Stimulated activated naive CD8-positive, alpha-beta T cell treated with anti-CD3 and anti-CD28 coated beads, Interleukin-15, Interleukin-2, amounts not matched to agents 100 ng/mL and 50 ng/mL, for 24 hours (primary cell): ENCODE results near the gene URAD.

ENCODE experiments used
- H3K27ac Mint-ChIP-seq: one replicate; pipeline ENCODE4 v1.8.0; 2021; ENCODE audit warnings: mild to moderate bottlenecking, mixed read lengths
- H3K27me3 Mint-ChIP-seq: one replicate; pipeline ENCODE4 v1.8.0; 2021; ENCODE audit warnings: mixed read lengths
- H3K36me3 Mint-ChIP-seq: one replicate; pipeline ENCODE4 v1.8.0; 2021; ENCODE audit warnings: low read depth, mixed read lengths
- H3K4me1 Mint-ChIP-seq: one replicate; pipeline ENCODE4 v1.8.0; 2021; ENCODE audit warnings: low read depth, mixed read lengths
- H3K4me3 Mint-ChIP-seq: one replicate; pipeline ENCODE4 v1.8.0; 2021; ENCODE audit warnings: mild to moderate bottlenecking, mixed read lengths
- H3K9me3 Mint-ChIP-seq: one replicate; pipeline ENCODE4 v1.8.0; 2021; ENCODE audit warnings: mixed read lengths

URAD gene

GRCh38 chr13:27961227-27962085, 27.0 kb downstream of the URAD start:
- H3K36me3 Mint-ChIP-seq = no peaks in the 10 kb centered on the region
- no peaks in the 10 kb centered on the region for H3K9me3 Mint-ChIP-seq
- no peak overlapping the region for H3K4me3 Mint-ChIP-seq
- H3K4me1 Mint-ChIP-seq = peaks cover 4% of the 10 kb centered on the region
- H3K27ac Mint-ChIP-seq = no peak overlapping the region
- peaks cover 76% of the 10 kb centered on the region for H3K27me3 Mint-ChIP-seq

GRCh38 chr13:27960362-27961226, 27.9 kb downstream of the URAD start:
- H3K4me3 Mint-ChIP-seq = no peak overlapping the region
- no peaks in the 10 kb centered on the region for H3K36me3 Mint-ChIP-seq
- peaks cover 76% of the 10 kb centered on the region for H3K27me3 Mint-ChIP-seq
- H3K4me1 Mint-ChIP-seq = peaks cover 4% of the 10 kb centered on the region
- H3K27ac Mint-ChIP-seq = no peak overlapping the region
- H3K9me3 Mint-ChIP-seq = no peaks in the 10 kb centered on the region

GRCh38 chr13:27959976-27960361, 28.5 kb downstream of the URAD start:
- Mint-ChIP-seq H3K9me3 (no peaks in the 10 kb centered on the region), H3K36me3 (no peaks in the 10 kb centered on the region), H3K27me3 (peaks cover 76% of the 10 kb centered on the region), H3K4me1 (peaks cover 6% of the 10 kb centered on the region), H3K27ac (no peak overlapping the region), H3K4me3 (no peak overlapping the region)

- H3K9me3 Mint-ChIP-seq = no peaks in the 10 kb centered on the region
- H3K27me3 Mint-ChIP-seq = peaks cover 78% of the 10 kb centered on the region
- H3K27ac Mint-ChIP-seq = no peak overlapping the region
- no peak overlapping the region for H3K4me3 Mint-ChIP-seq
- H3K36me3 Mint-ChIP-seq = no peaks in the 10 kb centered on the region
- H3K4me1 Mint-ChIP-seq = peaks cover 23% of the 10 kb centered on the region
Observed at GRCh38 chr13:27956576-27957300, 31.8 kb downstream of the URAD start.

GRCh38 chr13:27955014-27955591, 33.4 kb downstream of the URAD start:
- Mint-ChIP-seq H3K36me3 (no peaks in the 10 kb centered on the region), H3K9me3 (peaks cover under 1% of the 10 kb centered on the region), H3K4me3 (peak overlapping the region; percentile 41)

GRCh38 chr13:27954406-27954851, 34.1 kb downstream of the URAD start:
- Mint-ChIP-seq H3K9me3 (peaks cover 4% of the 10 kb centered on the region), H3K27ac (no peak overlapping the region), H3K27me3 (peaks cover 80% of the 10 kb centered on the region), H3K4me1 (peaks cover 19% of the 10 kb centered on the region), H3K36me3 (no peaks in the 10 kb centered on the region), H3K4me3 (peak overlapping the region; percentile 76)

More at GRCh38 chr13:27955014-27955591, 33.4 kb downstream of the URAD start:
- peaks cover 81% of the 10 kb centered on the region for H3K27me3 Mint-ChIP-seq
- H3K4me1 Mint-ChIP-seq = peaks cover 22% of the 10 kb centered on the region
- no peak overlapping the region for H3K27ac Mint-ChIP-seq

- H3K9me3 Mint-ChIP-seq = peaks cover 4% of the 10 kb centered on the region
- H3K36me3 Mint-ChIP-seq = no peaks in the 10 kb centered on the region
- peaks cover 19% of the 10 kb centered on the region for H3K4me1 Mint-ChIP-seq
- H3K27me3 Mint-ChIP-seq = peaks cover 79% of the 10 kb centered on the region
- H3K27ac Mint-ChIP-seq = no peak overlapping the region
- peak overlapping the region; percentile 76 for H3K4me3 Mint-ChIP-seq
Observed at GRCh38 chr13:27953676-27954405, 34.7 kb downstream of the URAD start.

GRCh38 chr13:27952876-27953675, 35.4 kb downstream of the URAD start:
- Mint-ChIP-seq H3K36me3 (no peaks in the 10 kb centered on the region), H3K9me3 (peaks cover 6% of the 10 kb centered on the region), H3K4me3 (peak overlapping the region; percentile 52), H3K27me3 (peaks cover 77% of the 10 kb centered on the region), H3K4me1 (peaks cover 19% of the 10 kb centered on the region), H3K27ac (no peak overlapping the region)

GRCh38 chr13:27942972-27943371, 45.5 kb downstream of the URAD start:
- Mint-ChIP-seq H3K27ac (no peak overlapping the region), H3K4me3 (no peak overlapping the region), H3K9me3 (peaks cover 8% of the 10 kb centered on the region), H3K36me3 (no peaks in the 10 kb centered on the region), H3K27me3 (peaks cover 34% of the 10 kb centered on the region), H3K4me1 (no peaks in the 10 kb centered on the region)

GRCh38 chr13:27933580-27934328, 54.7 kb downstream of the URAD start:
- no peaks in the 10 kb centered on the region for H3K4me1 Mint-ChIP-seq
- H3K9me3 Mint-ChIP-seq = no peaks in the 10 kb centered on the region
- H3K27me3 Mint-ChIP-seq = peaks cover 39% of the 10 kb centered on the region
- H3K27ac Mint-ChIP-seq = no peak overlapping the region
- no peaks in the 10 kb centered on the region for H3K36me3 Mint-ChIP-seq
- no peak overlapping the region for H3K4me3 Mint-ChIP-seq

- Mint-ChIP-seq H3K4me3 (no peak overlapping the region), H3K4me1 (peaks cover 2% of the 10 kb centered on the region), H3K27ac (no peak overlapping the region), H3K27me3 (peaks cover 46% of the 10 kb centered on the region), H3K36me3 (no peaks in the 10 kb centered on the region), H3K9me3 (no peaks in the 10 kb centered on the region)
Observed at GRCh38 chr13:27933118-27933517, 55.4 kb downstream of the URAD start.

GRCh38 chr13:27929868-27930267, 58.6 kb downstream of the URAD start:
- Mint-ChIP-seq H3K4me3 (no peak overlapping the region), H3K9me3 (no peaks in the 10 kb centered on the region), H3K36me3 (no peaks in the 10 kb centered on the region), H3K27me3 (peaks cover 74% of the 10 kb centered on the region), H3K4me1 (peaks cover 23% of the 10 kb centered on the region), H3K27ac (peak overlapping the region; percentile 5)
